ENCODE results near the gene USP35. TPM values are rescaled to one million over a fixed set of nuclear protein-coding genes. Genes with fewer than 3 reads are reported as not detected.

The USP35 gene
- total RNA-seq, 6 donors from 2014 or later, result 5.8 to 37.7 (median 8.0) TPM

DNA sequence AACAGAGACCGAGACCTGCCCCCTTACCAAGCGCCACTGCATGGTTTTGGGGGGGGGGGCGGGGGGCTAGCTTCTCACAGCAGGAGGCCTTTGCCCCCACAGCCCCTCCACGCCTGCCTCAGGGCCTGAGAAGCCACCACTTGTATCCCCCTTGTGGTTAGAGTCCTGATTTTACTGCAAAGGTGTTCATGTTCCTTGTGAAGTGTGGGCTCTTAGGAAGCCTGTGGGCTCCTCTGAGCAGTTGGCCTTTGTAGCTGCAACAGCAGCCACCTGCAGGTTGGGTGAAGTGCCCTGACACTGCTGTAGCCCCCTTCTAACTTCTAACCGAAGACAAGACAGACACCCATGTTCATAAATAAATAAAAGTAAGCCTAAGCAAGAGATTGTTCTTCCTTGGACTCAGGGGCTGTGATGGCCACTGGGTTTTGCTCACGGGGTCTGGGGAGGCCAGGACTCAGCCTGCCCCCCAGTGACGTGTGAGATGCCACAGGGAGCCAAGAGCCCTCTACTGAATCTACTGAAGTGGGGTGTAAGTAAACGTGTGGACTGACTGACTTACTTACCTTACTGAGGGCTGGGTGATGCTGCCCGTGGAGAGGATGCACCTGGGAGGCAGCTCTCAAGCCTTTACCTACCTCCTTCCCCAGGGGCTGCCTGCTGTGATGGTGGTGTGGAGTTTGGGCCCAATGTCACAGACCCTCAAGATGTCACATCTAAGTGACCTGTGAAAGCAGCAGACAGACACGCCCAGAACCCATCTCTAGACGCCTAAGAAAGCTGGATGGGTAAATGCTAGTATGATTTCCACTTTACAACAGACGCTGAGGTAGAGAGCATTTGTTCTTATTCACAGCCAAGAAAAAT, 25.8 kb downstream of the USP35 start:
- no peaks in the 10 kb centered on the region for H3K4me1 ChIP-seq
- DNase-seq, result no peak
- TF ChIP-seq POLR2A (IDR thresholded peaks at IDR 0.05), result no peak
- TF ChIP-seq, protein P1, sequence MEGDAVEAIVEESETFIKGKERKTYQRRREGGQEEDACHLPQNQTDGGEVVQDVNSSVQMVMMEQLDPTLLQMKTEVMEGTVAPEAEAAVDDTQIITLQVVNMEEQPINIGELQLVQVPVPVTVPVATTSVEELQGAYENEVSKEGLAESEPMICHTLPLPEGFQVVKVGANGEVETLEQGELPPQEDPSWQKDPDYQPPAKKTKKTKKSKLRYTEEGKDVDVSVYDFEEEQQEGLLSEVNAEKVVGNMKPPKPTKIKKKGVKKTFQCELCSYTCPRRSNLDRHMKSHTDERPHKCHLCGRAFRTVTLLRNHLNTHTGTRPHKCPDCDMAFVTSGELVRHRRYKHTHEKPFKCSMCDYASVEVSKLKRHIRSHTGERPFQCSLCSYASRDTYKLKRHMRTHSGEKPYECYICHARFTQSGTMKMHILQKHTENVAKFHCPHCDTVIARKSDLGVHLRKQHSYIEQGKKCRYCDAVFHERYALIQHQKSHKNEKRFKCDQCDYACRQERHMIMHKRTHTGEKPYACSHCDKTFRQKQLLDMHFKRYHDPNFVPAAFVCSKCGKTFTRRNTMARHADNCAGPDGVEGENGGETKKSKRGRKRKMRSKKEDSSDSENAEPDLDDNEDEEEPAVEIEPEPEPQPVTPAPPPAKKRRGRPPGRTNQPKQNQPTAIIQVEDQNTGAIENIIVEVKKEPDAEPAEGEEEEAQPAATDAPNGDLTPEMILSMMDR (IDR thresholded peaks at IDR 0.05), result no peak
- no peak for TF ChIP-seq EP300 (IDR thresholded peaks at IDR 0.05)
- H3K9me3 ChIP-seq, result no peaks in the 10 kb centered on the region
- H3K4me3 ChIP-seq, result no peak overlapping the region
- no peaks in the 10 kb centered on the region for H3K27me3 ChIP-seq
- no peak overlapping the region for H3K27ac ChIP-seq
- no peak for ATAC-seq (ENCODE audit: low FRiP score in 2 of 2)
- WGBS, 2 donors, result 84 to 89% methylated on average over 8 to 12 of the region's 12 CpGs
- H3K36me3 ChIP-seq, result peaks cover 15 to 64% (median 46%) of the 10 kb centered on the region in 4 donors

DNA sequence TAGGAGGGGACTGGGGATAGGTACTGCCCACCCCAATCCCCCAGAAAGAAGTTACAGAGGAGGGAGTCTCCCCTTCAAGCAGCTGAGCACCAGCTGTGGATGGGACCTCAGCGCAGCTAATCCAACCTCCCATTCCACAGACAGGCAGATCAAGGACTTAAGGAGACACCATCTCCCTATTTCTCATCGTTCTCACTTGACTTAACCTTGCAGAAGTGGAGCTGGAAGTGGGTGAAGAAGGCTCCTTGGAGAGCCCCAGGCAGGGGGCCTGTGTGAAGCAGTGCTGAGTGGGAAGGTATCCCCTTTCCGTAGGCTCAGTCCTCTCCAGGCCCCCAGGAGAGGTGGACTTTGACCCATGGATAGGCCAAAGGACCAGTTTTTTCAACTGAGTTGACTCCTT, 27.3 kb downstream of the USP35 start:
- Histone ChIP-seq H3K4me1 (no peaks in the 10 kb centered on the region), H3K4me3 (no peak overlapping the region), H3K36me3 (peaks cover 20 to 65% (median 52%) of the 10 kb centered on the region in 4 donors), H3K27me3 (no peaks in the 10 kb centered on the region), H3K27ac (no peak overlapping the region), H3K9me3 (no peaks in the 10 kb centered on the region)
- WGBS, 2 donors, result 92 to 100% methylated on average over 1 to 3 of the region's 3 CpGs
- DNase-seq (no peak), ATAC-seq (ENCODE audit: low FRiP score in 2 of 2) (no peak)
- TF ChIP-seq POLR2AphosphoS5 (IDR thresholded peaks at IDR 0.05) (no peak), POLR2A (IDR thresholded peaks at IDR 0.05) (no peak), EP300 (IDR thresholded peaks at IDR 0.05) (no peak)
- TF ChIP-seq, protein P1 (IDR thresholded peaks at IDR 0.05), result no peak

DNA sequence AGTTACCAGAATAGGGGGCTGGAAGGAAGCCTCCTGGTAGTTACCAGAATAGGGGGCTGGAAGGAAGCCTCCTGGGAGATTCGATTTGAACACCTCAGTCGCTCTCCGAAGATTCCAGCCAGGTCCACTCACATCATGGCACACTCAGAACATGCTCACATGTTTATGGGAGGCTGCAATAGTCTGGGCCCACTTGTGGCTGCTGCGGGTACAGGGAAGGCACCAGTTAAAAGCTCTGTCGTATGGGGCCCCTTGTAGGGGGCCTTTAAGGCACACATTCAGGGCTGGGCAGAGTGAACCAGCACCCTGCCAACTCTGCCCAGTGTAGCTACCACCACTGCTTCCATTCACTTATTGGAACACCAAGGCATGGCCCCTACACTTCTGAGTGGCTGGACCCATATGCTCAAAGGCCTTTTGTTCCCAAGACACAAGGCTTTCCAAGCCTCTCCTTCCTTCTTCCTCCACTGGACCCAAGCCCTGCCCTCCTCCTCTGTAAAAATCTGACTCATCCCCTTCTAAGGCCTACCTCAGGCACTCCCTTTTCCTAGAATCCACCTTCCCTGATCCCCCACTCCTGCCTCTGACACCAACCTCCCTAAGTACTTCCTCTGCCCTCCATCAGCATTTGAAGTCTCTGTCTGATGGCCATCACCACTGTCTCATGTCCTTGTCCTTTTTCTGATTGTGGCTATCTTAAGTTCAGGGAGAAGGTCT, 28.0 kb downstream of the USP35 start:
- Histone ChIP-seq H3K36me3 (peaks cover 27 to 72% (median 59%) of the 10 kb centered on the region in 4 donors), H3K27me3 (no peaks in the 10 kb centered on the region), H3K4me3 (no peak overlapping the region), H3K9me3 (no peaks in the 10 kb centered on the region), H3K4me1 (no peaks in the 10 kb centered on the region), H3K27ac (no peak overlapping the region)
- ATAC-seq (ENCODE audit: low FRiP score in 2 of 2), result no peak
- 89 to 94% methylated on average over 5 of the region's 5 CpGs for WGBS, 2 donors
- TF ChIP-seq, protein P1 (IDR thresholded peaks at IDR 0.05), result no peak
- TF ChIP-seq EP300 (IDR thresholded peaks at IDR 0.05) (no peak), POLR2A (IDR thresholded peaks at IDR 0.05) (no peak), POLR2AphosphoS5 (IDR thresholded peaks at IDR 0.05) (no peak)
- no peak for DNase-seq

DNA sequence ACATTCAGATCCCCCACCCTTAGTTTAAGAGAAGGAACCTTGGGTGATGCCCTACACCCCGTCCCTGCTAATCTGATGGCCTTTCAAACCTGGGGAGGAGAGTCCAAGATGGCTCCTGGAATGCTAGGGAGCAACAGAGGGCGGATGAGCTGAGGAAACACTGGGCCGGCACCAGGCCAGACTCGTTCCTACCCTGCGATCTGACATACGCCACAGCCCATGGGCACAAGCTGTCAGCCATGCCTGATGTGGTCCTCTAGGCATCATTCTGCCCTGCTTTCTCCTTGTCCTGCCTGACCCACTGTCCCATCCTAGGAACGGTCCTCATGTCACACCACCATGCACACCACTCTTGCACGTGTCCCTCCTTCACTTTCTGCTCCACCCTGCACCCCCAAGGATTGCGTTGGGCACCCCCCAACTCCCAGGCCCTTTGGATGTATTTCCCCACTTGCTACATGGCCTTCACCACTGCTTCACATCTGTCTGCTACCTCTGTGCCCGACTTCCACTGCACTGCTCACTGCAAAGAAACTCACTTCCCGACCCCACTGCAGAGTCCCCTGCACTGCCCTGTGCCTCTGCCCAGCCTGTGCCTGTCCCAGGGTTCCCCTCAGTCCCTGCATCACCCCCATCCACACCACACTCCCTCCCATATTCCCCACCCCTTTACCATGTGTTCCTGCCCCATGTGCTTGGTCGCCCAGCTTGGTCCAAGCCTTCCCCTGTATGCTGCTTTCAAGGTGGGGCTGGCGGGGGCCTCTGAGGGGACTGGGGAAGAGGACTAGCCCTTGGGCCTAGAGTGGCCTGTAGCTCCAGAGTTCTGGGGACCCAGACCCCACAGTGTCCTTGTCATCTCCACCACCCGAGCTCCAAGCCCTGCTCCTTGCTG, 29.2 kb downstream of the USP35 start:
- no peak for DNase-seq
- no peak for ATAC-seq (ENCODE audit: low FRiP score in 2 of 2)
- H3K4me3 ChIP-seq, result no peak overlapping the region
- H3K9me3 ChIP-seq, result no peaks in the 10 kb centered on the region
- WGBS, 2 donors, result 95 to 96% methylated on average over 14 of the region's 14 CpGs
- no peak for TF ChIP-seq POLR2A (IDR thresholded peaks at IDR 0.05)
- TF ChIP-seq, protein P1 (IDR thresholded peaks at IDR 0.05), result no peak
- no peak for TF ChIP-seq EP300 (IDR thresholded peaks at IDR 0.05)
- no peak for TF ChIP-seq POLR2AphosphoS5 (IDR thresholded peaks at IDR 0.05)
- no peaks in the 10 kb centered on the region for H3K27me3 ChIP-seq
- H3K36me3 ChIP-seq, result peaks cover 30 to 84% (median 67%) of the 10 kb centered on the region in 4 donors
- H3K4me1 ChIP-seq, result no peaks in the 10 kb centered on the region
- H3K27ac ChIP-seq, result no peak overlapping the region

Measured in upper lobe of left lung (tissue), 6 donors.